Erythroblast (primary cell): Measurements from ENCODE around the gene SSBP2.

Experiments
- GATA1 ChIP-seq: IDR thresholded peaks from 2 replicates; pipeline ENCODE4 v1.6.1; 2011; ENCODE audit warnings: low read depth, mild to moderate bottlenecking, control low read depth, low read length, moderate library complexity
- POLR2A ChIP-seq: IDR thresholded peaks from 2 replicates; pipeline ENCODE4 v1.6.1; 2011; ENCODE audit warnings: mild to moderate bottlenecking, low read length

DNA sequence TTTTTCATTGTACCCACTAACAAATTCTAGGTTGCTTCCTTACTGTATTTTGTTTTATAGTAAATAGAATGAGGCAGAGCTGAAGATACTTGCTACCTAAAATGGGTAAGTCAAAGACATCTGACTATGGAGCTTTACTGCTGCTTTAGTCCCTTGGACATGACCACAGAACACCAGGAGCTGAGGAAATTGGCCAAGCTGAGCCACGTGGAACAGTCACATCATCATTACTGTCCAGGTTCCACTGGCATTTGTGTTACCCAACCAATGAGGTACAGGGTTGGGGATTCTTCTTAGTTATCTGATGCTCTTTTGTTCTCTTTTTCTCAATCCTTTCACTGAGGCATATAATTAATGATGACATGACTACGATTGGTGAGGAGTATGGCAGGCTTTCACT lies 47.1 kb downstream of the SSBP2 start:
- TF ChIP-seq POLR2A (no peak), GATA1 (no peak)
